Prostate gland (tissue), 2 donors: Measurements from ENCODE around the gene CDH11. TPM values are rescaled to one million over a fixed set of nuclear protein-coding genes. Genes with fewer than 3 reads are reported as not detected.

ENCODE experiments used
- DNase-seq: peaks from one replicate; pipeline ENCODE4 v3.0.0-alpha.2; 2019; ENCODE audit warnings: low spot score
- H3K27ac ChIP-seq, 2 donors: fragments of 200-600 bp; sonication (generic); 2 replicates each; pipeline ENCODE4 v1.5.1; 2017 to 2019
- H3K27me3 ChIP-seq: fragments of 200-600 bp; sonication (generic); replicated peaks from 2 replicates; pipeline ENCODE4 v1.5.1; 2019; ENCODE audit not compliant: insufficient read depth
- H3K36me3 ChIP-seq, 2 donors: fragments of 200-600 bp; sonication (generic); 1 replicate in 1 of 2; 2 replicates in 1 of 2; pipeline versions ENCODE4 v1.5.1 to v1.8.1; 2017 to 2019
- H3K4me1 ChIP-seq: fragments of 200-600 bp; sonication (generic); replicated peaks from 2 replicates; pipeline ENCODE4 v1.5.1; 2019
- H3K4me3 ChIP-seq, 2 donors: fragments of 200-600 bp; sonication (generic); 2 replicates each; pipeline ENCODE4 v1.5.1; 2017 to 2019
- H3K9me3 ChIP-seq: fragments of 200-600 bp; sonication (generic); 2 replicates; pipeline ENCODE4 v1.5.1; 2017
- POLR2A ChIP-seq: fragments of 450-650 bp; IDR thresholded peaks from one replicate; pipeline ENCODE4 v1.6.1; 2016; ENCODE audit warnings: antibody characterized with exemption, mild to moderate bottlenecking
- POLR2AphosphoS5 ChIP-seq: sonication (generic); formaldehyde crosslinking; IDR thresholded peaks from one replicate; pipeline ENCODE4 v1.6.1; 2017; ENCODE audit warnings: antibody characterized with exemption
- WGBS: methylation state at CpG from one replicate; pipeline ENCODE4 v1.1.5; 2018; 5-methylcytosine and 5-hydroxymethylcytosine counted together
- intact Hi-C: fragments of 100-400 bp; cut with DNase I; formaldehyde crosslinking; loops from one replicate; pipeline ENCODE4 v1.14.2; 2022
- total RNA-seq, 2 donors: library from RNA; depleted of rRNA; stranded (reverse); fragments of >200 nt; gene quantifications; one replicate each; pipeline ENCODE4 v1.1.0, GENCODE V29; 2016
- TF ChIP-seq, protein P1 (sequence below), 4 experiments: fragments of 200-600 bp in 2 of 4; fragments of 450-650 bp in 2 of 4; sonication (generic) in 2 of 4; IDR thresholded peaks; 1 replicate in 3 of 4; 2 replicates in 1 of 4; pipeline ENCODE4 v1.5.1; 2016 to 2019; ENCODE audit warnings: antibody characterized with exemption in 4 of 4, mild to moderate bottlenecking in 2 of 4, moderate library complexity in 2 of 4

The CDH11 gene
- total RNA-seq, 2 donors from 2014 or later: 24.2 to 70.5 TPM

DNA sequence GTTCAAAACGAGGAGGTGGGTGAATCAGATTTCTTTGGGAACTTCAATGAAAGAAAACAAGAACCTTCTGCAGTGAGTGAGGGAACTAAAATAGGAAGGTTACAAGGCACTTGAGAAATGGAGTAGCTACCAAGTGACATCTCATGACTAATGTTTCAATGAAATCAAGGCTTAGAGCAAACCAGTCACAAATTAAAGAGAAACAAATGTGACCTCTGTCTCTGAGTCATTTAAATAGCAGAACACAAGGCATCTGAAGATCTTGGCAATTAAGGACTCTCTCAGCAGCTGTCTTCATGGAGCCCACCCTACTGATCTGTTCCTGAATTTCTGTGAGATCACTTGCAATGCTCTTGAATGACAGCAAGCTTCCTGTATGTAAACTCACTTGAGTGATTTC lies 109.5 kb downstream of the CDH11 start:
- no peak overlapping the region for H3K27ac ChIP-seq
- no peak for DNase-seq
- WGBS: 41% methylated on average over 1 of the region's 1 CpG
- H3K36me3 ChIP-seq: no peaks in the 10 kb centered on the region
- no peak overlapping the region for H3K4me3 ChIP-seq
- no peaks in the 10 kb centered on the region for H3K27me3 ChIP-seq
- TF ChIP-seq, protein P1, sequence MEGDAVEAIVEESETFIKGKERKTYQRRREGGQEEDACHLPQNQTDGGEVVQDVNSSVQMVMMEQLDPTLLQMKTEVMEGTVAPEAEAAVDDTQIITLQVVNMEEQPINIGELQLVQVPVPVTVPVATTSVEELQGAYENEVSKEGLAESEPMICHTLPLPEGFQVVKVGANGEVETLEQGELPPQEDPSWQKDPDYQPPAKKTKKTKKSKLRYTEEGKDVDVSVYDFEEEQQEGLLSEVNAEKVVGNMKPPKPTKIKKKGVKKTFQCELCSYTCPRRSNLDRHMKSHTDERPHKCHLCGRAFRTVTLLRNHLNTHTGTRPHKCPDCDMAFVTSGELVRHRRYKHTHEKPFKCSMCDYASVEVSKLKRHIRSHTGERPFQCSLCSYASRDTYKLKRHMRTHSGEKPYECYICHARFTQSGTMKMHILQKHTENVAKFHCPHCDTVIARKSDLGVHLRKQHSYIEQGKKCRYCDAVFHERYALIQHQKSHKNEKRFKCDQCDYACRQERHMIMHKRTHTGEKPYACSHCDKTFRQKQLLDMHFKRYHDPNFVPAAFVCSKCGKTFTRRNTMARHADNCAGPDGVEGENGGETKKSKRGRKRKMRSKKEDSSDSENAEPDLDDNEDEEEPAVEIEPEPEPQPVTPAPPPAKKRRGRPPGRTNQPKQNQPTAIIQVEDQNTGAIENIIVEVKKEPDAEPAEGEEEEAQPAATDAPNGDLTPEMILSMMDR (IDR thresholded peaks at IDR 0.05): no peak
- no peaks in the 10 kb centered on the region for H3K4me1 ChIP-seq
- H3K9me3 ChIP-seq: no peaks in the 10 kb centered on the region
- intact Hi-C loops: no loop called here

GRCh38 chr16:65010125-65010524 lies 111.7 kb downstream of the CDH11 start:
- DNase-seq: no peak
- no peak overlapping the region for H3K4me3 ChIP-seq
- H3K27me3 ChIP-seq: no peaks in the 10 kb centered on the region
- no peaks in the 10 kb centered on the region for H3K36me3 ChIP-seq
- no peak overlapping the region for H3K27ac ChIP-seq
- TF ChIP-seq, protein P1 (IDR thresholded peaks at IDR 0.05): no peak
- TF ChIP-seq POLR2AphosphoS5 (no peak), POLR2A (no peak)
- H3K9me3 ChIP-seq: no peaks in the 10 kb centered on the region
- 24% methylated on average over 2 of the region's 2 CpGs for WGBS
- intact Hi-C loops: no loop called here
- no peaks in the 10 kb centered on the region for H3K4me1 ChIP-seq

GRCh38 chr16:65005696-65006095 lies 116.2 kb downstream of the CDH11 start:
- H3K4me3 ChIP-seq: no peak overlapping the region
- DNase-seq: no peak
- WGBS: 75% methylated on average over 1 of the region's 1 CpG
- no peaks in the 10 kb centered on the region for H3K27me3 ChIP-seq
- no peaks in the 10 kb centered on the region for H3K9me3 ChIP-seq
- TF ChIP-seq POLR2A (no peak), POLR2AphosphoS5 (no peak)
- TF ChIP-seq, protein P1 (IDR thresholded peaks at IDR 0.05): no peak
- no peak overlapping the region for H3K27ac ChIP-seq
- no peaks in the 10 kb centered on the region for H3K36me3 ChIP-seq
- intact Hi-C loops: no loop called here
- H3K4me1 ChIP-seq: no peaks in the 10 kb centered on the region

DNA sequence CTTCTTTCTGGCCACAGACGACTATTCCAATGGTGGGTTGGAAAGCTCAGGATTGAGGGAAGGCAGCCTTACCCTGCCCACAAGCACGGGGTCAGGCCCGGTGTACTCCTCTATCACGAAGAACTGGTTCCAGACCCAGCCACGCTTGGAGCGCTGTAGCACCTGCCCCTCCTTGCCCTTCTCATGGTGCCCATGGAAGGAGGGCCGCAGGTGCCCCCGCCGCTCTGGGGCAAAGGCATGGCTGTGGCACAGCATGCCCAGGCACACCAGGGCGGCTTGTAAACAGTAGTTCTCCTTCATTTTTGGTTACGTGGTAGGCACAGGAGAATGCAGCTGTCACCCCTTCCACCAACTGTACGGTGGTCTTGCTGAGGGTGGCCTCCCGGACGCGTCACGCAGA lies 117.3 kb downstream of the CDH11 start:
- H3K27ac ChIP-seq: no peak overlapping the region
- H3K4me3 ChIP-seq: no peak overlapping the region
- no peak for TF ChIP-seq POLR2AphosphoS5
- TF ChIP-seq, protein P1 (IDR thresholded peaks at IDR 0.05): no peak
- no peak for TF ChIP-seq POLR2A
- intact Hi-C loops: no loop called here
- H3K9me3 ChIP-seq: no peaks in the 10 kb centered on the region
- 96% methylated on average over 16 of the region's 16 CpGs for WGBS
- H3K4me1 ChIP-seq: no peaks in the 10 kb centered on the region
- H3K27me3 ChIP-seq: no peaks in the 10 kb centered on the region
- no peak for DNase-seq
- no peaks in the 10 kb centered on the region for H3K36me3 ChIP-seq

- DNase-seq: no peak
- H3K36me3 ChIP-seq: no peaks in the 10 kb centered on the region
- no peak overlapping the region for H3K4me3 ChIP-seq
- H3K9me3 ChIP-seq: no peaks in the 10 kb centered on the region
- no peak overlapping the region for H3K27ac ChIP-seq
- H3K27me3 ChIP-seq: no peaks in the 10 kb centered on the region
- H3K4me1 ChIP-seq: no peaks in the 10 kb centered on the region
- intact Hi-C loops: no loop called here
- TF ChIP-seq, protein P1 (IDR thresholded peaks at IDR 0.05): no peak
- no peak for TF ChIP-seq POLR2A
- no peak for TF ChIP-seq POLR2AphosphoS5
These were observed 118.2 kb downstream of the CDH11 start for GRCh38 chr16:65003621-65004020.
